Activated T-helper 1 cell treated with anti-CD3 and anti-CD28 coated beads, Interleukin-12 subunit alpha, Interleukin-12 subunit beta, Interleukin-2, Interleukin-4 antibody, amounts not matched to agents 30 ng/mL and 10 ng/mL and 1 ng/mL, durations not matched to agents 14 hours and 24 hours and 36 hours (primary cell): Measurements from ENCODE around the gene DNM1L. TPM values are rescaled to one million over a fixed set of nuclear protein-coding genes. Genes with fewer than 3 reads are reported as not detected.
"Not testable (repeated sequence)": the region's sequence is repeated elsewhere in the genome, so short reads cannot be mapped to it uniquely, and the experiment has no call there.

ENCODE experiments used
- DNase-seq: peaks from one replicate; pipeline ENCODE4 v3.0.0; 2021; ENCODE audit warnings: low spot score
- H3K27ac Mint-ChIP-seq: one replicate; pipeline ENCODE4 v1.8.0; 2021; ENCODE audit warnings: mild to moderate bottlenecking, mixed read lengths
- H3K27me3 Mint-ChIP-seq: one replicate; pipeline ENCODE4 v1.8.0; 2022; ENCODE audit warnings: mild to moderate bottlenecking, moderate library complexity, mixed read lengths; ENCODE audit not compliant: insufficient read depth
- H3K36me3 Mint-ChIP-seq: one replicate; pipeline ENCODE4 v1.8.0; 2021; ENCODE audit warnings: low read depth, mixed read lengths
- H3K4me1 Mint-ChIP-seq: one replicate; pipeline ENCODE4 v1.8.0; 2021; ENCODE audit warnings: low read depth, mixed read lengths
- H3K4me3 Mint-ChIP-seq: one replicate; pipeline ENCODE4 v1.8.0; 2021; ENCODE audit warnings: mild to moderate bottlenecking, moderate library complexity, mixed read lengths
- H3K9me3 Mint-ChIP-seq: one replicate; pipeline ENCODE4 v1.8.0; 2021; ENCODE audit warnings: mixed read lengths
- intact Hi-C: fragments of 100-400 bp; cut with micrococcal nuclease; formaldehyde crosslinking; loops from one replicate; pipeline ENCODE4 v1.15.1; 2024
- total RNA-seq: library from RNA; stranded (reverse); gene quantifications from 2 replicates; pipeline ENCODE4 v1.2.3, GENCODE V29; 2022

DNM1L gene
- total RNA-seq, 1 donor from 2014 or later: 87.0 TPM

DNA sequence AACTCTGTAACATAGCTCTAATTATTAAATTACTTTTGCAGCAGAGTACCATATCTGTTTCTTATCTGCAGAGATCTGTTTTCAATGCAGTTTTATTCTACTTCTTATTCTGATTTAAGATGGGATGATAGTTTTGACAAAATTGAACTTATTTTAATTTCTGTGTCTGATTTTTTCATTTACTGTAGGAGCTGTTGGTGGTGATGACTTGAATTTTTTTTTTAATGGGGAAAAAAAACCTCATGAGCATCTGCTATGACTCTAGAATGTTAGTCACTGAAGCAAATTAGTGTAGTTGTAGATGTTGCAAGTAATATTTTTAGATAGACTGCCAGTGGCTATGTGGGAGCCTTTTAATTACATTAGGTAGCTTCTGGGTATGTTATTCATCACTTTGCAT, 23.4 kb downstream of the DNM1L start:
- Mint-ChIP-seq H3K4me3 (no peak overlapping the region), H3K9me3 (no peaks in the 10 kb centered on the region), H3K36me3 (peaks cover 6% of the 10 kb centered on the region), H3K4me1 (peaks cover 28% of the 10 kb centered on the region), H3K27me3 (no peaks in the 10 kb centered on the region), H3K27ac (no peak overlapping the region)
- intact Hi-C loops: no loop called here
- DNase-seq: no peak

DNA sequence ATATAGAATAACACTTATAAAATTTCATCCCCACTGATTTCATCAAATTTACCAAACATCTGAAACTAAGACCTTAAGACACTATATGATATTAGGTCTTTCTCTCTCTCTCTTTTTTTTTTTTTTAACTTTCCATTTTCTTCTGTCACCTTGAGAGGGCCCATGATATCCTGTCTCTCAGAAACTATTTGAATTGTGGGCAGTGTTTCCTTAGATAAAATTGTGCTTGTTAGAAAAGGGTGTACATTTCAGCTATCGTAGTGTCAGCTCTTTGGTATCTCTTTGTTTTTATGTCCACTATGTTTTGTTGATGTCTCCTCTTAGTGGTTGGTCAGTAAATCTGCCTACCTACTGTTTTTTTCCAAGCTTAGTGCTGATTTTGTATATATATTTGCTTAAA, 23.8 kb downstream of the DNM1L start:
- Mint-ChIP-seq H3K27ac (no peak overlapping the region), H3K27me3 (no peaks in the 10 kb centered on the region), H3K36me3 (peaks cover 6% of the 10 kb centered on the region), H3K4me3 (no peak overlapping the region), H3K9me3 (no peaks in the 10 kb centered on the region), H3K4me1 (peaks cover 26% of the 10 kb centered on the region)
- no peak for DNase-seq
- intact Hi-C loops: no loop called here

DNA sequence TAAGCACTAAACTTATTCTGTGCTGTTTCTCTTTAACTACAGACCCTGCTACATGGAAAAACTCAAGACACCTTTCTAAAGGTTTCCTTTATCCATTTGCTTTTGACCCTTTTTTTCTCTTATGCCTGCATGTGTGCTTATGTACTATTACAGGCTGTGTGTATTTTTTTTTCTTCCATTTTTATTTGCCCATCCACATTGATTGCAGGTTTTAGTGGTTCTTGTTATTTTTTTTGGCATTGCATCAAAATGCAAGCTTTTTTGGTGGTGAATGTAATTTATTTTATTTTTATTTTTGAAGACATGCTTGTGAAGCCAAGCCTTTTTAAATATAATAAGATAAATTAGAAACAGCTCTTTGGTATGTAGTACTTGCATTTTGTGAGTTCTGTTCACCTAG, 26.7 kb downstream of the DNM1L start:
- Mint-ChIP-seq H3K27me3 (no peaks in the 10 kb centered on the region), H3K4me1 (peaks cover 26% of the 10 kb centered on the region), H3K36me3 (peaks cover 10% of the 10 kb centered on the region), H3K27ac (no peak overlapping the region), H3K4me3 (no peak overlapping the region), H3K9me3 (no peaks in the 10 kb centered on the region)
- intact Hi-C loops: loop anchor here (2.0 to 5.0 kb wide), 4 partner anchors 13 to 49 kb away; partner anchors contain the start of gene YARS2
- no peak for DNase-seq

DNA sequence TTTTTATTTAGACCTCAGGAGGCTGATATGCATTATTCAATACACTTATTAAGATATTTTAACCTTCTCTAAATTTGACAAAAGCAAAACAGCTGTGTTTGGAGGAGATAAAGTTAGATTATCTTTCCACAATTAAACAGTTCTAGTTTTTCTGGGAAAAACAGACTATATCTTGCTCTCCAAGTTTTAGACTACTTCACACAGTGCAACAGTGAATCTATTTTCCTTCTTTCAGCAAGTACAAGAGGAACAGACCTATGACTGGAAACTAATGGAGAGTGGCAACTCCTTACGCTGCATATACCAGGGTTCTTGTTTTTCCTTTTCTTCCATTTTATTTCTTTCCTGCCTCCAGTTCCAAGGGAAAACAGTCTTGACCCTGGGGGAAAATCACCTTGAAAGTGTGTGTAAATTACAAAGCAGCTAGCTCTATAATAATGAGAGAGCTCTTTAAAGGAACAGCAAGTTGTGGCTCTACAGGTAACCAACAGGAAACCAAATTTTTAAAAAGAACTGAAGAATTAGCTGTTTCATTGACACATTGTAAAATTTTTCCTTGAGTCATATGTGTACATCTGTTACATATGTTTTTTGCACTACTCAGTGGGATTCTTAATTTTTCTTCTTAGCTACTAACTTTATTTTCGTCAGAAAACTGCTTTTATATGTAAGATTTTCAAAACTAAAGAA, 27.4 kb downstream of the DNM1L start:
- H3K27me3 Mint-ChIP-seq: no peaks in the 10 kb centered on the region
- no peaks in the 10 kb centered on the region for H3K9me3 Mint-ChIP-seq
- no peak for DNase-seq
- peaks cover 15% of the 10 kb centered on the region for H3K36me3 Mint-ChIP-seq
- H3K4me1 Mint-ChIP-seq: peaks cover 26% of the 10 kb centered on the region
- peak overlapping the region; percentile 64 for H3K27ac Mint-ChIP-seq
- intact Hi-C loops: loop anchor here (2.0 to 5.0 kb wide), 4 partner anchors 14 to 48 kb away; partner anchors contain the start of gene YARS2
- peak overlapping the region; percentile 45 for H3K4me3 Mint-ChIP-seq

DNA sequence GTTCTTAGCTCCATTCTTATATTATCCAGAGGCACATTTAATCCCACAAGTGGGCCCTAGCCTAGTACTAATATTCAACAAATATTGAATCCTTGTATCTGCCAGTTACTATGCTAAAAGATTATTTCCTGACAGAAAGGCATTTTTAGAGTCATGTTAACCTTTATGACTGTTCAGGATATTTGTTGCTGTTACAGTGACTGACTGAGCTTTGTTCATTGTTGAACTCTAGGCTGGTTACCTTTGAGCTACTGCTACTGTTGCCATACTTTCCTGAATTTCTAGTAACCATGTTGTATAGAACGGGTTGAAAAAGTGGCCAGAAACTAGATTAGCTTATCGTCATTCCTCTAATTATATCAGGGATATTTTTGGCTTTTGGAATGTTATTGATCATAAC, 29.8 kb downstream of the DNM1L start:
- DNase-seq: no peak
- no peaks in the 10 kb centered on the region for H3K27me3 Mint-ChIP-seq
- no peak overlapping the region for H3K27ac Mint-ChIP-seq
- no peak overlapping the region for H3K4me3 Mint-ChIP-seq
- intact Hi-C loops: loop anchor here (5.0 kb wide), 1 partner anchor 33 kb away; no protein-coding TSS in a partner anchor
- peaks cover 14% of the 10 kb centered on the region for H3K4me1 Mint-ChIP-seq
- H3K9me3 Mint-ChIP-seq: no peaks in the 10 kb centered on the region
- peaks cover 19% of the 10 kb centered on the region for H3K36me3 Mint-ChIP-seq

DNA sequence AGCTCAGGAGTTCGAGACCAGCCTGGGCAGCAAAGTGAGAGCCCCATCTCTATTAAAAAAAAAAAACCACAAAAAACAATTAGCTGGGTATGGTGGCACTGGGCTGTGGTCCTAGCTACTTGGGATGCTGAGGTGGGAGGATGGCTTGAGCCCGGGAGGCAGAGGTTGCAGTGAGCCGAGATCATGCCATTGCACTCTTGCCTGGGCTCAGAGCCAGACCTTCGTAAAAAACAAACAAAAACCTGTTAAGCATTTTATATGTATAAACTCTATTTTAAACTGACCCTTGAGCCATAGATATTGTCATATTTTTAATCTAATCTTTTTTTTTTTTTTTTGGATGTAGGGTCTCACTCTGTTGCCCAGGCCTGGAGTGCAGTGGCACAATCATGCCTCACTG, 35.7 kb downstream of the DNM1L start:
- Mint-ChIP-seq H3K9me3 (no peaks in the 10 kb centered on the region), H3K4me3 (no peak overlapping the region), H3K27ac (no peak overlapping the region), H3K27me3 (no peaks in the 10 kb centered on the region), H3K36me3 (peaks cover 19% of the 10 kb centered on the region), H3K4me1 (no peaks in the 10 kb centered on the region)
- intact Hi-C loops: no loop called here
- no peak for DNase-seq

DNA sequence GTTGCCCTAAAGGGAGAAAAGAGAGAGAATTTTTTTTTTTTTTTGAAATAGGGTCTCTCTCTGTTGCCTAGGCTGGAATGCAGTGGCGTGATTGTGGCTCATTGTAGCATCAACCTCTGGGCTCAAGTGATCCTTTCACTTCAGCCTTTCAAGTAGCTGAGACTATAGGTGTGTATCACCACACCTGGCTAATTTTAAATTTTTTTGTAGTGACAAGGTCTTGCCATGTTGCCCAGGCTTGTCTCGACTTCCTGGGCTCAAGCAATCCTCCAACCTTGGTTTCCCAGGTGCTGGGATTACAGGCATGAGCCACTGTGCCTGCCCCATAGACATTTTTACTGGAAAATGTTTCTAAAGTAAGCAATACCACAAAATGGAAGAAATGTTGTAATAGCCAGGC, 39.8 kb downstream of the DNM1L start:
- no peak overlapping the region for H3K4me3 Mint-ChIP-seq
- H3K4me1 Mint-ChIP-seq: no peaks in the 10 kb centered on the region
- no peaks in the 10 kb centered on the region for H3K9me3 Mint-ChIP-seq
- no peak overlapping the region for H3K27ac Mint-ChIP-seq
- H3K27me3 Mint-ChIP-seq: no peaks in the 10 kb centered on the region
- intact Hi-C loops: no loop called here
- H3K36me3 Mint-ChIP-seq: peaks cover 13% of the 10 kb centered on the region
- no peak for DNase-seq

DNA sequence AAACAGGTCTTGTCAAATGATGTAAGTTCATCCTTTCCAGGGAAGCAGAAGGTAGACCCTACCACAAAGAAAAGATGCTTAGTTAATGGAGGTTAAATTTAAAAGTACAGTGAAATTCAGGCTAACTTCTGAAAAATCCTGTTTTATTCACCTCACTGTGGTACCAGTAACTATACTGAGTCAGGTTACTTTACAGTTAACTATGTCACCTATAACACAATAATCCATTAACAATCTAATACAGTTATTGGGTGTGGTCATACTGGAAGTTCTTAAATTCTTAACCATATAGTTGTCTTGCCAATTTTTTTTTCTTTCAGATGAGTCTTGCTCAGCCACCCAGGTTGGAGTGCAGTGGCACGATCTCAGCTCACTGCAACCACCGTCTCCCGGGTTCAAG, 46.2 kb downstream of the DNM1L start:
- H3K27ac Mint-ChIP-seq, H3K9me3 Mint-ChIP-seq, H3K27me3 Mint-ChIP-seq, DNase-seq, intact Hi-C loops, H3K4me3 Mint-ChIP-seq, H3K4me1 Mint-ChIP-seq: not testable (repeated sequence)
- H3K36me3 Mint-ChIP-seq: peaks cover 29% of the 10 kb centered on the region

DNA sequence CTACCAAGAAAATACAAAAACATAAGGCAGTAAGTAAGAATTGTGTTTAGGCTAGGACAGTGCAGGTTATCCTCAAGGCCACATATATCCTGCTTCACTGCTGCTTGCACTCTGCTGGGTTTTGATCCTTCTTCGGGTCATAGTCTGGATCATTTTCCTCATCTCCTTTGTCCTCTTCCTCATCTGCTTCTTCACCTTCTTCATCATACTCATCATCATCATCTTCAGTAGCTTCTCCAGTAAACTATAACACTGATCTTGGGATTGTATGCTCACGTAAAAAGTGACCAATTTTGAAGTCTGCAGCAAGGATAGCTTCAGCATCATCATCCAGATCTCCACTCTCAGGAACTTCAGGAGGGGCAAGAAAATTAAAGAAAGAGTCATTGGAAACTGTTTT, 47.2 kb downstream of the DNM1L start:
- Mint-ChIP-seq H3K4me1 (no peaks in the 10 kb centered on the region), H3K27me3 (no peaks in the 10 kb centered on the region)

DNA sequence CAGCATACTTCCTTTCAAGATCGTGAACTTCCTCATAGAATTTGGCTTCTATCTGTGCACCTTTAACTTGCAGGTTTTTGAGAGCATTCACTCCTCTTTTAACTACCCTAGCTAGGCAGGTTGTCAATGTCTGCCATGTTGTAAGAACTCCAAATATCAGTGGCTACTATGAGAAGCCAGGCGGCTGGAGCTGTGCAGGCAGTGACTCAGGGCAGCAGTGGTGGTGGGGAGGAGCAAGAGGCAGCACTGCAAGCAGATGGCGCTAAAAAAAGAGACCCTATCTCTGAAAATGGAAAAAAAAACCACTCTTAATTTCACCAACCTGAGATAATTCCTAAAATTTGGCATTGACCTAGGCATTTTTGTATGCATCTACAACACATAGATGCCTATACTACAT, 48.1 kb downstream of the DNM1L start:
- no peaks in the 10 kb centered on the region for H3K9me3 Mint-ChIP-seq
- DNase-seq: no peak

More for the DNA sequence above, 47.2 kb downstream of the DNM1L start:
- H3K4me3 Mint-ChIP-seq: no peak overlapping the region
- peaks cover 26% of the 10 kb centered on the region for H3K36me3 Mint-ChIP-seq
- DNase-seq: no peak
- intact Hi-C loops: no loop called here
- no peaks in the 10 kb centered on the region for H3K9me3 Mint-ChIP-seq
- H3K27ac Mint-ChIP-seq: peak overlapping the region; percentile 8

DNA sequence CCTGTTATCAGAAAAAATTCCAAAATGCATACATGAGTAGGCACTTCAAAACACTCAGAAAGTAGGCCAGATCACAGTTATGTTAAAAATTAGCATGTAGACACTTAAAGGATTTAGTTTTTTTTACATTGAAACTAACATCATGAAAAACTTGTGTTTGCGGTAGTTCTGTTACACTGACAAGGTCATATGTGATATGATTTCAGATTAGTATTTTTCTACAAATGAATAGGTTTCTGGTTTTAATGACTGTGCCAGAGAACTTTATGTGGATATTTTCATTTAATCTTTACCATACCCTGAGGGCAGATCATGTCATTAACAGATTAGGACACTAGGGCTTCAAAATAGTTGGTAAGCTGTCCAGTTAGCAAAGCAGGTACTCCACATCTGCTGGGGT, 55.9 kb downstream of the DNM1L start:
- H3K9me3 Mint-ChIP-seq: no peaks in the 10 kb centered on the region
- intact Hi-C loops: no loop called here
- no peak for DNase-seq
- no peaks in the 10 kb centered on the region for H3K4me1 Mint-ChIP-seq
- no peak overlapping the region for H3K4me3 Mint-ChIP-seq
- no peaks in the 10 kb centered on the region for H3K27me3 Mint-ChIP-seq
- no peak overlapping the region for H3K27ac Mint-ChIP-seq
- H3K36me3 Mint-ChIP-seq: peaks cover 31% of the 10 kb centered on the region

More for the DNA sequence above, 48.1 kb downstream of the DNM1L start:
- H3K36me3 Mint-ChIP-seq: peaks cover 25% of the 10 kb centered on the region
- intact Hi-C loops: no loop called here
- H3K4me1 Mint-ChIP-seq: no peaks in the 10 kb centered on the region
- no peak overlapping the region for H3K4me3 Mint-ChIP-seq
- peak overlapping the region; percentile 49 for H3K27ac Mint-ChIP-seq
- H3K27me3 Mint-ChIP-seq: no peaks in the 10 kb centered on the region

DNA sequence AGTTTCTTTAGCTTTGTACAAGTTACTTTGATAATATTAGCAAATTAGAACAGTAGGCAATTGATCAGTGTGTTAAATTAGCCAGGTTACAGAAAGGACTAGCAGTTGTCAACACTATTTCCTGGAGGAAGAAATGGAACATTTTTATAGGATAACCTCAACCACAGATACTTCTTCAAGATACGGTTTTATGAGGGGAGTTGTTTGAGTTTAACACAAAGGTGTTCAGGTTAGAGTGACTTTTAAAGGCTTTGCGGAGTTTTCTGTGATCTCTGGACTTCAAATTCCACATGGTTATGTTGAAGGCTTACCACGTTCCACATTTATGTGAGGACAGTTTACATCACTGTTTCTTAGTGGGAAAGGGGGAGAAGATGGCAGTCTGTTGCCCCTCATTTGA, 57.3 kb downstream of the DNM1L start:
- no peak for DNase-seq
- Mint-ChIP-seq H3K4me1 (no peaks in the 10 kb centered on the region), H3K27ac (no peak overlapping the region), H3K27me3 (no peaks in the 10 kb centered on the region), H3K9me3 (no peaks in the 10 kb centered on the region), H3K36me3 (peaks cover 33% of the 10 kb centered on the region), H3K4me3 (no peak overlapping the region)
- intact Hi-C loops: no loop called here

DNA sequence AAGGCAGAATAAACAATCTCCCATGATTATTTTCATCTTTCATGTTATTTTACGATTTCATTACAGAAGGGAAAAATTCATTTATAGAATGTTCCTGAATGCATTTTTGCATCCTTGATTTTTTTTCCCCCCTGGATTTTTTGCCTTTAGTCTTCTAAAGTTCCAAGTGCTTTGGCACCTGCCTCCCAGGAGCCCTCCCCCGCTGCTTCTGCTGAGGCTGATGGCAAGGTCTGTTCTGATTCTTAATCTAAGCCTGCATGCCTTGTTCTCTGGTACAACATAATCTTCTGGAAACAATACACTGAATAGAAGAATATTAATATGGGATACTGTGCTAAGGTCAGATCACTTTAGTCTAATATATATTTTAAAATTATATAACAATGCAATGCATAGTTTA, 58.6 kb downstream of the DNM1L start:
- DNase-seq: no peak
- Mint-ChIP-seq H3K9me3 (no peaks in the 10 kb centered on the region), H3K36me3 (peaks cover 34% of the 10 kb centered on the region), H3K4me1 (no peaks in the 10 kb centered on the region), H3K27me3 (no peaks in the 10 kb centered on the region), H3K4me3 (no peak overlapping the region), H3K27ac (no peak overlapping the region)
- intact Hi-C loops: no loop called here

DNA sequence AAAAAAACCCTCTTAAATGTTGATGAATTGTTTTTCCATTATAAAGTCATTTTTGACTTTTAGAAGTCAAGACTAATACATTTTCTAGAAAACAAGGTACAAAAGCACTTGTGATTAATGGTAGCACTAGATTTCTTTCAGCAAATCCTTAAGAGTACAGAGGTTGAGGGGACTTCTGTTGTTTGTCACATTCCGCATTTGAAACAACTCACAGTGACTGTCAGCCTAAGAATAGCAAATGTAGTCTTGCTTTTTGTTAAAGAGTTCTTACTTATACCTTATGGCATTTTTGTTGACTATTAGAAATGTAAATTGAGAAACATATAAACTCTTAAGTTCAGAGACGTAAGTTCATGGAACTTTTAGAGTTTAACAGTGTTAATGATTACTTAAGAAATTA, 60.2 kb downstream of the DNM1L start:
- no peak overlapping the region for H3K4me3 Mint-ChIP-seq
- no peaks in the 10 kb centered on the region for H3K9me3 Mint-ChIP-seq
- intact Hi-C loops: no loop called here
- no peak for DNase-seq
- no peak overlapping the region for H3K27ac Mint-ChIP-seq
- H3K27me3 Mint-ChIP-seq: no peaks in the 10 kb centered on the region
- H3K4me1 Mint-ChIP-seq: peaks cover 7% of the 10 kb centered on the region
- H3K36me3 Mint-ChIP-seq: peaks cover 39% of the 10 kb centered on the region
